ENCODE measurements around the gene PPM1E.

PPM1E gene

GRCh38 chr17:58960068-58960467 is 204.4 kb downstream of the PPM1E start:
- DNase-seq, result no peak

- no peak for DNase-seq
Measured at GRCh38 chr17:58965221-58965620, 209.6 kb downstream of the PPM1E start.

DNA sequence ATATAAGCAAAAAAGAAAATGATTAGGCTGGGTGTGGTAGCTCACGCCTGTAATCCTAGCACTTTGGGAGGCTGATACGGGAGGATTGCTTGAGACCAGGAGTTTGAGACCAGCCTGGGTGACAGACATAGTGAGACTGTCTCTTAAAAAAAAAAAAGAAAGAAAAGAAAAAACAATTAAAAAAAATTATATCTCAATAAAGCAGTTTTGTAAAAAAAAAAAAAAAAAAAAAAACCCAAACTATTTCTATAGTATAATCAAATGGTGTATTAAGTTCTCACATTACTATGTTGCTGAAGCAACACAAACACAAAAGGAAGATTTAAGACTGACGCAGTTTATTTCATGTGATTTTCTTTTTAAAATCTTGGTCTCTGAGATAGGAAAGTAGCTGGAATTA is 210.6 kb downstream of the PPM1E start:
- DNase-seq, result no peak

- DNase-seq, result no peak
Measured at GRCh38 chr17:58968426-58969061, 212.9 kb downstream of the PPM1E start.

GRCh38 chr17:58969156-58969555 is 213.5 kb downstream of the PPM1E start:
- no peak for DNase-seq

DNA sequence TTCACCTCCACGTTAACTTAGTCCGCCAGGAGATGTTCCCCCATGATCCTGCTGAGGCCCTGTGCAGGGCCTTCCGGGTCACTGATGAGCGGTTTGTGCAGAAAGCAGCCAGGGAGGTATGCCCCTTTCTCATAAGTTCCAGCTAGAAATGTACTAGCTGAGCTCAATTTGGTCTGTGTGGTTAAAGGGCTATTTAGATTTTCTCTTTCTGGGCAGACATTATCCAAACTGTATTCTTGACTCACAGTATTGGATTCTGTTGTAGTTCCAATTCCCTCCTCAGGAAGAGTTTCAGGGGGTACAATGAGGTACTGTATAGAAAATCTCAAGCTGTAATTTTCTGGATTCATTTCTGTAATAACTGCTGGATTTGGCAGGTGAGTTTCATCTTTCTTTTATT is 214.0 kb downstream of the PPM1E start:
- no peak for DNase-seq

DNA sequence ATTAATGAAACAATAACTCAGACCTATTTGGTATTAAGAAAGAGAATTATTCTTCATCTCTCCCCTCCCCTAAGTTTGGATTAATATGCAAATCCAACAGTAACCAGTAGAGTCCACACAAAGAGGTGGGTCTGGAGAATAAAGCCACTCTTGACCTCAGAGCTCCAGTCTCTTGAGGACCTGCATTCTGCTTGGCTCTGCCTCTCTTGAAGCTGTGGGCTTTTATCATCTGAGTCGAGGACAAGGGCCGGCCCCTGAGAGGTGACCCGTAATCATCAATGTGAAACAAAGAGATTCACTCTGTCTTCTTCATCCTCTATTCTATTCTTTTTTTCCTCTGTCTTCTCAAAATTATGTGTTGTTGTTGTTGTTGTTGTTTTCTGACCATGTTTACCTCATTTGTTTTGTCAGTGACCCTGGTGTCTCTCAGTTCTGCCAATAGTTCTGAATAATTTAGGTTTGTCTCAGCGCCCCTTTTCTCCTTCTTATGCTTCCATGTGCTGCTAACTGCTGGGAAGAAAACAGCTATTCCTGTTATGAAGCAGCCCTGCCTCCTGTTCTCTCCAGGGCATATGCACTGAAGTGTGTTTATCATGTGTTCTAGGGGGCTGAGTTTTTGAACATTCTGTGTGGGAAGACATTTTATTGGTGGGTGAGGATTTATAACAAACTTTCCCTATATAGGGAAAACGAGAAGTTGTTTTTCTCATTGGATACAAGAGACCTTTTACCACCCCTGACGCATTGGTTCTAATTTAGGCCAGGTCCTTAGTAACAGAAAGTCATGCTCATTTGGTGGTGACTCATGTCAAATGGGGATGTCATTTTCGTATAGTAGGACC is 215.2 kb downstream of the PPM1E start:
- DNase-seq, result no peak

DNA sequence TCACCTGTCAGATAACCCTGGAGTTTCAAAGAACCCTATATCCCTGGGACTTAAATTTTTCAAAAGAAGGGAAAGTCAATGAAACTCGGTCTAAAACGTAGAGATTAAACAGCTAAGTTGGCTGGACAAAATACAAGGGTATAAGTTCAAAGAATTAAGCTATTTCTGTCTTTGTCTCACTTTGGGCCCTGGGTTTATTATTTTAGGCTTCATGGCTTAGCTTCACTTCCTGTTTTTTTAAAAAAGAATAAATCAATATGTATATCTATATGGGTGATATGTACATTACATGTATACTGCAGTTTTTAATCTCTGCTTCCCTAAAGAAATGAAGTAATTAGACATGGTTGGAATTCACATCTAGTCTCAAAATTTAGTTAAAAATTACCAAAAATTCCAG is 218.7 kb downstream of the PPM1E start:
- DNase-seq, result no peak

DNA sequence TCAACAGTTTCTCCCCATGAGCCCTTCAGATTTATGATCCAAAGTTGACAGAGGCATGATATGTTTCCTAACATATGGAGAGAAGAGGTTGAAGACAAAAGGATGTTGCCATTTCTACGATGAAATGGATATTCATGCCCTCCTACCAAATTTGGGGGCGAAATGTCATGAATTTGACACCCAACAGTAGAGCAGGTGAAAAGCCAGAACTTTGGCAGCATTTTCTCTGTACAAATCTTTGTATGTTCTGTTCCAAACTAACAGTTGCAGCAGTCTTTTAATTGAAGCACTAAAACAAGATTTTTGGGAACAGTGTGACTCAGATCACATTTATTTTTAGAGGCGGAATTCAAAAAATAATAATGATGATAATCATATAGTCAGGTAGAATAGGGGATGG is 220.9 kb downstream of the PPM1E start:
- DNase-seq, result no peak

GRCh38 chr17:58980706-58981481 is 225.2 kb downstream of the PPM1E start:
- DNase-seq, result no peak

- DNase-seq, result no peak
Measured at GRCh38 chr17:58982626-58983025, 227.0 kb downstream of the PPM1E start.

DNA sequence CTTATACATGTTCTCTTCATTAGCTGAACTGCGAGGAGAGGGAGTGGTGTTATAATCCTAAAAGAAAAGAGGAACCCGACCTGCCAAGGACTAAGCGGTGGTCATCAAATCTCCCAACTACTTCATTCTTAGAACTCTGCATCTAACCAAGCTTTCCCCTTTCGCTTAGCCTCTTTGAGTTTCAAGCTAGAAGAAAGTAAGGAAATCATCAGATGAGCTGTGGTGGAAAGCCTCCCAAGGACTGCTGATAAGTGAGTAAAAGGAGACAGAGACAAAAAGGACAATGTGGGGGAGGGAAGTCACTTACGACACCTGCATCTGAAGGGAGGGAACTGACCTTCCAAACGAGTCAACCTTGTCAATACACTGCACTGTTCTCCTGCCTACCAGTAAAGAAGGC is 229.7 kb downstream of the PPM1E start:
- no peak for DNase-seq

DNA sequence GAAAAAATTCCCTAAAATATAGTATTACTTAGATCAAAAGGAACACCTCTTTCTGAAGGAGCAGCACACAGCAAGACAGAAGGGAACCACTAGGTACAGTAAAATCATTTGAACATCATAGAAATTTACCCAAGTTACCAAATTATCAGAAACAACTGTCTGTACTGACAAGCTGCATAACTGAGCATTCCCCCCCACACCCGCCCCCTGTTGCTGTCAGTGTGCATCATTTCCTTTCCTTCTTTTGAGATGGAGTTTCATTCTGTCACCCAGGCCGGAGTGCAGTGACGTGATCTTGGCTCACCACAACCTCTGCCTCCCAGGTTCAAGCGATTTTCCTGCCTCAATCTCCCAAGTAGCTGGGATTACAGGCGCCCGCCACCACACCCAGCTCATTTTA is 230.3 kb downstream of the PPM1E start:
- DNase-seq, result no peak

- DNase-seq, result no peak
Measured at GRCh38 chr17:58989629-58990028, 234.0 kb downstream of the PPM1E start.

GRCh38 chr17:58991718-58992331 is 236.2 kb downstream of the PPM1E start:
- DNase-seq, result no peak

GRCh38 chr17:58993311-58993710 is 237.7 kb downstream of the PPM1E start:
- DNase-seq, result no peak

DNA sequence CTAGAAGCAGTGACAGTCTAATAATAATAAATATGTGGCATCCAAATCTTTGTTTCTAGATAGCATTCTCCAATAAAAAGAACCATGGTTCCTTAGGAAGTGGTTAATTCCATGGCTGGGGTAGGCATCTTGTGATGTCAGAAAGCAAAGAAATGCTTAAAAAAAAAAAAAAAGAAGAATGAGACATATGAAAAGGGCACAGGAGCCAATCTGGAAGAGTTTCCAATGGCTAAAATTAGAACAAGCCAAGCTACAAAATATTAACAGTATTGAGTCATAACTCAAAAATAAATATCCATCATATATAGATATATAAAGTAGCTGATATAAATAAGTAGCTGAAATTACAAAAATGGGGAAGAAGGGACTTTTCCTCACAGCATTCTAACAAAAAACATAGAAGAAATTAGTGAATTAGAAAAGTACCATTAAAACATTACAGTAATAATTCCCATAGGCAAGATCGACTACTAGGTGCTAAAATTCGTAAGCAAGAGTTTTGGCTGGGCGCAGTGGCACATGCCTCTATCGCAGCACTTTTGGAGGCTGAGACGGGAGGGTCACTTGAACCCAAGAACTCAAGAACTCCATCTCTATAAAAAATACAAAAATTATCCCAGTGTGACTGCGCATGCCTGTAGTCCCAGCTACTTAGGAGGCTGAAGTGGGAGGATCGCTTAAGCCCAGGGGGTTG is 239.7 kb downstream of the PPM1E start:
- DNase-seq, result no peak

GRCh38 chr17:58996968-58997367 is 241.3 kb downstream of the PPM1E start:
- no peak for DNase-seq

DNA sequence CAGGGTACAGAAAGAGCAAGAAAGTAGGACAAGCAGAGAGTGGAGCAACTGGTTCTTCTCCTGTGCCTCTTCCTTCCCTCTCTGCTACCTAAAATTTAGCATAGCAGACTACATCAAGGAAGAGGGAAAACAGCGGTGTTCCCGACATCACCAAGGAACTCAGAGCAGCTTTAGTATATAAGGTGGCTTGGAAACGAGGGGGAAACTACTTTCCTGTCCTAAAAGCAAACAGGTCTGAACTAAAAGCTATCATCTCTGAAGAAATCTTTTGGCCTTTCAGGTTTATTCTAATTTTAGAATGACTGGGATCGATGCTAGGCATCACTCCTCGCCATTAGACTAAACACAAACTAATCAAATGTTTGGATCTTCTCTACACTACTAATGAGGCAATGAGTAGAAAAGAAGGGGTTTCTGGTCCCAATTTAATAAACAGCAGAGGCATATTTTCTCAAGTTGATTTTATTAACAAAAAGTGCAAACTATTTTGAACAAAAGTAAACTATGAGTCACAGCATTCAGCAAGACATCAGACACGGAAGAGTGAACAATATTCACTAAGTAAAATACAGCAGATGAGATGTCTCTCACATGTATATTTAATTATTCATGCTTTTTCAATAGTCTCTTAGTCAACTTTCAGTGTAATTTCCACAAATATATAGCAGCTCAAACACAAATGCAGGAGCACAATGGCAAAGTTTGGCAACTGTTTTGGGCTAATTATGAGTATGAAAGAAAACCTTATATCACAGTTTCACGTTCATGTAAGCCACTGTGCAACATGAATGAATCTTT is 242.3 kb downstream of the PPM1E start:
- no peak for DNase-seq

DNA sequence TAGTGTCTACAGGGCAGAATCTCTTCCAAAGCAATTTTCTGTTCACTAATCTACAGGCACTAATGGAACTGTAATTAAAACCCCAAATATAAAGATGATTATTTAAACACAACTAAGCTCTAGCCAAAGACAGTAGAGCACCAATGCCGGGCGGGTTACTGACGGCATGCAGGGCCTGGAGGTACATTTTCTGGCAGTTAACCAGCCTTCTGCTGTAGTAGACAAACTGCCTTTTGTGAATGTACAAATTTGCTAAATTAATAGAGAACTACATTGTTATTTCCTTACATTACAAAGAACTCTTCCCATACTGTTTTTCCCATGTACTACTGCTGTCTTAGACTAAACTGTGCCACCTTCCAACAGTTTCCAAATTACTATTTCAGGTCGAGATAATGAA is 243.2 kb downstream of the PPM1E start:
- no peak for DNase-seq

DNA sequence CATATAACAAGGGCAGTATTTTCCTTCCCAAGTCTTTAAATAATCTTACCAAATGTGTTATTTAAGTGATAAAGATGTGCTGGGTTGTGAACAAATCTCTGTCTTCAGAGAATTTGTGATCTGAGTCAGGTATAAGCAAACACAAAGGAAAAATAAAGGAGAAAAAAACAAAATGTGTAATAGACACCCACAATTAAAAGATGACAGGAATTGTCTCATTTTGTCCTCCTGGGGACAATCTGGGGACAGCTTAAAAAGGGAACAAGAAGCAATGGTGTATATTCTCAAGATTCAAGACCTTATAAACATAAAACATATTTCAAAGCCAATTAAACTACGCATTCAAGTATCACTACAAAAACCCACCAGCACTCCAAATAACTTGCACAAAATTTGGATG is 243.8 kb downstream of the PPM1E start:
- DNase-seq, result no peak

- no peak for DNase-seq
Measured at GRCh38 chr17:59000022-59000421, 244.4 kb downstream of the PPM1E start.
